ENCODE data around the gene TRIM37.

TRIM37 gene

DNA sequence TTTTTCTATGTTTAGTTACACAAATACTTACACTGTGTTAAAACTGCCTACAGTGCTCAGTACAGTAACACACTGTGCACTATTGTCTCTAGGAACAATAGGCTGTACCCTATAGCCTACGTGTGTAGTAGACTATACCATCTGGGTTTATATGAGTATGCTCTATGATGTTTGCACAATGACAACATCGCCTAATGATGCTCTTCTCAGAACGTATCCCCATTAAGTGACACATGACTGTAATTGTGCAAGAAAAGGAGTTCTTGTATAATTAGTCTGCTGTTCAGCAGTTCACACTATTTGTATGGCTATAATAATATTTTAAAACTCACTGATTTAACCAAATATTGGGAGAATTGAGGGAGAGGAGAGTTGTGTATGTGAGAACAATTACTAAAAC lies 173.7 kb downstream of the TRIM37 start:
- DNase-seq: no peak

Measured in effector CD8-positive, alpha-beta T cell (primary cell).